ENCODE data around the gene ZNF670.
"Not testable (repeated sequence)": the region's sequence is repeated elsewhere in the genome, so short reads cannot be mapped to it uniquely, and the experiment has no call there.

The ZNF670 gene

GRCh38 chr1:247078258-247079140, at the start of gene ZNF670:
ZNF670 (minus strand) TSS chr1:247078811; CDS start chr1:247078596, 215 bp downstream.
- peak; percentile 83 to 84 for DNase-seq

- not testable (repeated sequence) for DNase-seq
Observed at GRCh38 chr1:247127519-247128282, 49.1 kb upstream of the ZNF670 start.

DNA sequence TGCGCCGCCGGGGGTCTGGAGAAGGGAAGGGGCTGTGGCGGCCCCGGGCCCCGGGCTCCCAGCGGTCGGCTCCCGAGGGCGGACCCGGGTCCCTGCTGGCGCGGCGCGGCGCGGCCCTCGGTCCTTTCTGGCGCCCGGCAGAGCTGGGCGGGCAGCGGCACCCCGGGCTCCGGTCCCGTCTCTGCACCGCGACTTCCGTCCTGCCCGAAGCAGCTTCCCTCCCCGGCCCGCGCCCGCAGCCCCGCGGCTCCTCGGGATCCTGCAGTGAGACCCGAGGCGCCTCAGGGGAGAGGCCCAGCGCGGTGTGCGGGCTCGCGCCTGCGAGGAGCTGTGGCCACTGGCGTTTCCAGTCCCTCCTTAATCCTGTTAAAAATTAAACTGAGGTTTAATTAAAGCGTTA, 48.0 kb upstream of the ZNF670 start:
- not testable (repeated sequence) for DNase-seq

GRCh38 chr1:247126166-247126565, 47.6 kb upstream of the ZNF670 start:
- DNase-seq, result not testable (repeated sequence)

DNA sequence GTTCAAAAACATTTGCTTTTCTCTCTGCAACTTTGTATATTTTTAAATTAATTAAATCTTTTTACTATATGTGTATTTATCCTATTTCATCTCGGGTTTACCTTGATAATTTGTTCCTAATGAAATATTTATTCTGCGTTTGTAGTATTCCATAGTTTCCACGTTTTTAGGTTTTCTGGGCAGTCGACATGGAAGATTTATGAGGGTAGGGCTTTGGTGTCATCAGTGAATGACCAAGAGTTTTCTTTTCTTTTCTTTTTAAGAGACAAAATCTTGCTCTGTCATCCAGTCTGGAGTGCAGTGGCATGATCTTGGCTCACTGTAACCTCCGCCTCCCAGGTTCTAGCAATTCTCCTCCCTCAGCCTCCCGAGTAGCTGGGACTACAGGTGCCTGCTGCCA, 42.8 kb upstream of the ZNF670 start:
- DNase-seq, result no peak

- not testable (repeated sequence) for DNase-seq
Observed at GRCh38 chr1:247120408-247120668, 41.7 kb upstream of the ZNF670 start.

DNA sequence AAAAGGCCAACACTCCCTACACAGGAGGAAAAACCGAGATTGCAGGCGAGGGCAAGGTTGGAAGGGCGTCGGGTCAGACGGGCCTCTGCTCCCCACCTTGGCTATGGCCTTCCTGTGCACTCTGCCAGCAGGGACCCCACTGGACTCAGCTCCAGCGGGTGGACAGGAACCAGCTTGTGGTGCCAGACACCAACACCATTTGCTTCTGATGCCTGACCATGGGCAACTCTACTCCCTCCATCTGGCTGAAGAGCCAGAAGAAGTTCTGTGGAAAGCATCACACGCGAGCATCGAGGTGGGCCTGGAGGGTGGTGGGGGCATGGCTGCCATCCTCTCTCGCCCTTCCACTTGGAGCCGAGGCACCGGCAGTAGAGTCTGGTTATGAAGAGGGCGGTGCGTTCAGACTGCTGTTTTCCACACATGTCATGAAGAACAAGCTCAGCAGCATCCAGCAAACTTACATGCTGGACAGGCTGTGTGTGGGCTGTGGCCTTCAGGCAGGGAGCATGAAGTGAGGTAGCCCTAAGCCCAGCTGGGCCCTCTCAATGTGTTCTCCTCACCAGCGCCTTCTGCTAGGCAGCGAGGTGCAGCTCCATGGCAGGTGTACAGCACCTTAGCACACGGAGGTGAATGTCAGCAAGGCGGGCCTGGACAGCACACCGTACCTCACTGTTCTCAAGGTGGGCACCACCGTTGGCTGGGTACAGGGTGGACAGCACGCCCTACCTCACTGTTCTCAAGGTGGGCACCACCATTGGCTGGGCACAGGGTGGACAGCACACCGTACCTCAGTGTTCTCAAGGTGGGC, 41.2 kb upstream of the ZNF670 start:
- DNase-seq, result no peak

DNA sequence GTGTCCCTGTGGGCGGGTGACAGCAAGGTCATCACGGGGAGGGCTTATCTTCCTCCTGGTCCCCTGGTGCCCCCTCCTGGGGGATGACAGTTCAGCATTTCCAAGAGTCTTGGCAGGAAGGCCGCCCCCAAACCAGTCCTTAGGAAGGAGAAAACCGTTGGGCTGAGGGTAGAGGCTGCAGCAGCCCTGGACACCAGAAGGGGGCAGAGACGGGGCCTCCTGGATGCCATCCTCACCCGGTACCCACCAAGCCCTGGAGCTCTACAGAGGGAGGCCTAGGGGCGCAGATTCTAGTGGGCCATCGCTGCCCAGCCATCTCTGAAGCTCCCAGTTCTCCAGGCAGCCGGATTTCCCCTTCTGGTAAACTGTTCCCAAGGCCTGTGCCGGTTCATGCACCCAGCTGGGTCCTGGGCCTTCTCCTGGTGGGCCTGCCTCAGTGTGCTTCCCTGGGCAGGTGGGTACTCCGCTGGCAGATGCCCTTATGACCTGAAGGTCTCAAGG, 40.4 kb upstream of the ZNF670 start:
- DNase-seq, result peak in 1 of 2 donors; percentile 36

GRCh38 chr1:247115545-247115944, 36.9 kb upstream of the ZNF670 start:
- no peak for DNase-seq

GRCh38 chr1:247115141-247115510, 36.5 kb upstream of the ZNF670 start:
- no peak for DNase-seq

GRCh38 chr1:247114351-247115140, 35.9 kb upstream of the ZNF670 start:
- DNase-seq, result no peak

GRCh38 chr1:247113733-247114271, 35.2 kb upstream of the ZNF670 start:
- no peak for DNase-seq

- DNase-seq, result no peak
Observed at GRCh38 chr1:247113094-247113497, 34.5 kb upstream of the ZNF670 start.

DNA sequence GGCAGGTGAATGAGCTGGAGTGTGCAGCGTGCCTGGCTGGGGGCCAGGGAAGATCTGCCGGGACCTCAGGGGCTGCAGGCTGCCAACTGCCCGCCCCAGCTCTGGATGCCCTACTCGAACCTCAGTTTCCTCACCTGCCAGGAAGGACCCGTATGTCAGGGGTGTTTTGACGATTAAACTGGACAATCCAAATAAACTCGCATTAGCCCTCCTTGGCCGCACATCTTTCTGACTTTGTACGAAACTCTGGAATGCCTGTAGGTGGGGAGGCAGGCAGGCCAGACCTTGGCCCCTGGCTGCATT, 33.8 kb upstream of the ZNF670 start:
- DNase-seq, result no peak

GRCh38 chr1:247111700-247112478, 33.3 kb upstream of the ZNF670 start:
- no peak for DNase-seq

DNA sequence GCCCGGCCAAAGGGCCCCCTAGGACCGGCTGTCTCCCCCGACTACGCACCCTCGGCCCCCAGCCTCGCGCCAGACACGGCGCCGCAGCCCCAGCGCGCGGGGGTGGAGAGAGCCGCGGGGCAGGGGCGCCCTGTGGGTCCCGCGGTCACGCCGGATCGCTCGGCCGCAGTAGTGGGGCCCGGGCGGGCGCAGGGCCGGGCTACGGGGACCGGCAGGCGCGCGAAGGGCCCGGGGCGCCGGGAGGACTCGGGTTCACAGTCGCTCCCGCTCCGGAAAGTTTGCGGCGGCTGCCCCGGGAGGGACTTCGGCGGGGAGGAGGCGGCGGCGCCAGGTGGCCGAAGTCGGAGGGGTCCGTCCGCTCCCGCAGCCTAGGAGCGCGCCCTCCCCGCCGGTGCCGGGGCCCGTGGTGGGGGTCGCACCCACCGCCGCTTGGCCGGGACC, 32.7 kb upstream of the ZNF670 start:
- DNase-seq, result no peak

GRCh38 chr1:247110627-247111258, 32.1 kb upstream of the ZNF670 start:
- DNase-seq, result peak in 1 of 2 donors; percentile 13

DNA sequence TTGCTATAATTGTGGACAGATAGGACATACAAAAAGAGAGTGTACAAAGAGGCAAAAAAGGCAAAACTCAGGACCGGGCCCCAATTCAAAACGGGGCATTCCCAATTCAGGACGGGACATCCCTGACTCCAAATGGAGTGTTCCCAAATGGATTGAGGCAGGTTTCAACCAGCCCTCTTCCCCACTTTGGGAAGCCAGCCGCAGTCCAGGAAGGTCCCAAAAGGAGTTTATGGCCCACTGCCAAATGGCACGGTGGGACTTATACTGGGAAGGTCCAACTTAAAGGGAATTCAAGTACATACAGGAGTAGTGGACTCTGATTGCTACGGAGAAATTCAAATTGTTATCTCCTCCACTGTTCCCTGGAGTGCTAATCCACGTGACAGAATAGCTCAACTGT, 29.1 kb upstream of the ZNF670 start:
- no peak for DNase-seq

- no peak for DNase-seq
Observed at GRCh38 chr1:247105966-247106365, 27.4 kb upstream of the ZNF670 start.

- no peak for DNase-seq
Observed at GRCh38 chr1:247104965-247105364, 26.4 kb upstream of the ZNF670 start.
